ENCODE data around the gene KRIT1. TPM values are rescaled to one million over a fixed set of nuclear protein-coding genes. Genes with fewer than 3 reads are reported as not detected.
"Not testable (repeated sequence)": the region's sequence is repeated elsewhere in the genome, so short reads cannot be mapped to it uniquely, and the experiment has no call there.

The KRIT1 gene
- polyA plus RNA-seq, 1 donor = 22.8 TPM

- peak; percentile 47 for DNase-seq
These were observed 817 bp upstream of the KRIT1 start for GRCh38 chr7:92246360-92247101.

- peak; percentile 35 for DNase-seq
These were observed 767 bp downstream of the KRIT1 start for GRCh38 chr7:92244808-92245486.

- DNase-seq = no peak
These were observed 2.7 kb downstream of the KRIT1 start for GRCh38 chr7:92242972-92243371.

DNA sequence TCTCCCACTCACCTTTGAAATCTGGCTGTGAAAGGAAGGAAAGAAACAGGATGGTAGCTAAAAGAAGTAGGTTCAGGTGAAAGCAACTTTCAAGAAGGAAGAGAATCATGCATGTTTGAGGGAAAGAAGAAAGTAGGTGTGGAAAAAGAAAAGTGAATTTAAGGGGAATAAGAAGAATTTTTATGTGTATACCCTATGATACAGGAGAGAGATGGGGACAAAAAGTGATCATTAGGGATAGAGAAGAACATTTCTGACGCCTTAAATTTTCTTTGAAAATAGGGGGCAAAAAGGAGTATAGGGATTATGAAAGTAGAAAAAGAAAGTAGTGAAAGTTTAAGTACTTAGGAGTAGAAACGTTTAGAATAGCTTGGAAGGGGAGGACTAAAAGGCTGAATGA is 15.2 kb downstream of the KRIT1 start:
- no peak for DNase-seq

- DNase-seq = no peak
These were observed 17.0 kb downstream of the KRIT1 start for GRCh38 chr7:92228742-92229141.

DNA sequence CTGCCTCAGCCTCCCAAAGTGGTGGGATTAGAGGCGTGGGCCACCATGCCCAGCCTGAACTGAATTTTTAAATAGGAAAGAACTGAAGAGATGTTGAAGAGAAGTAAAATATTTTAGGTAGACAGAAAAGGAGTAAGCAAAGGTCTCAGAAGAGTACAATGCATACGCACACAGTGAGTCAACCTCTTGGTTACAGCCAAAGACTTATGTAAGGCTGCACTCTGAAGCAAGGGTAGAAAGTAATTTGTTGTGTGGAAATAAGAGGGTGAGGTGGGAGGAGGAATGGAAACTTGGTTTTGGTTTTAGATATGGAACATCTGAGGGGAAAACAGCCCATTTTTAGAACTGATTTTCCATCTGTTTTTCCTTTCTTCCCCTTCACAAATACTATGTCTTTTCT is 17.6 kb downstream of the KRIT1 start:
- no peak for DNase-seq

DNA sequence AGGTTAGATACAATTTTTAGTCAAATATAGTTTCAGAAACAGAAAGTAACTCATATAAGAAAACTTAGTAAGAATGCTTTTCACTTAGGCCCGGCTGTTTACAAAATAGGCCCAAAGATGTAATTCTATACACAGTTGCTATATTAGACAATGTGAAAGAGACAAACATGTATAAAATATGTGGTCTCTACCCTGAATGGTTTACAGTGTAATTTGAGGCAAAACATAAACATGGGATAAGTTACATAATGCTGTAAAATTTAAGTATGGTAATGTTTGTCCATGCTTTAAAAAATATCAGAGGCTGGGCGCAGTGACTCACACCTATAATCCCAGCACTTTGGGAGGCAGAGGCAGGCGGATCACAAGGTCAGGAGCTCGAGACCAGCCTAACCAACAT is 18.7 kb downstream of the KRIT1 start:
- DNase-seq = no peak

- no peak for DNase-seq
These were observed 23.9 kb downstream of the KRIT1 start for GRCh38 chr7:92221766-92222165.

- no peak for DNase-seq
These were observed 39.0 kb downstream of the KRIT1 start for GRCh38 chr7:92206672-92207071.

- no peak for DNase-seq
These were observed 39.7 kb downstream of the KRIT1 start for GRCh38 chr7:92205987-92206386.

DNA sequence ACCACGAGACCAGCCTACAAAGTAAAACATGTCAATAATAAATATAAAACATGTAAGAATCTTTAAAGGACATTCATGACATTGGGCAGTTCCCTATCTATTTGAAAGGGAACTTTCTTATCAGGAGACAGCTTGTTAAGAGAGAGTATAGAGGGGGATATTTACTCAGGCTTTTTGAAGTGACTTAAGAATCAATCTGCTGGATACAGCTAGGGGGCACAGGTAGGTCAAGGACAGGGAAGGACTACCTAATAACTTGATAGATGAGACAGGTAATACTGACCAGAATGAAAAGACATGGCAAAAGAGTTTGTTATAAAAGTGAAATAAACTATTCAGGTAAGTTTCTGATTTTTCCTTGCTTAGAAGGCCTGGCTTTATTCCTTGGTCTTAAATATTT is 44.9 kb downstream of the KRIT1 start:
- DNase-seq = no peak

- DNase-seq = no peak
These were observed 53.4 kb downstream of the KRIT1 start for GRCh38 chr7:92192326-92192725.

GRCh38 chr7:92189246-92189645 is 56.5 kb downstream of the KRIT1 start:
- DNase-seq = not testable (repeated sequence)

DNA sequence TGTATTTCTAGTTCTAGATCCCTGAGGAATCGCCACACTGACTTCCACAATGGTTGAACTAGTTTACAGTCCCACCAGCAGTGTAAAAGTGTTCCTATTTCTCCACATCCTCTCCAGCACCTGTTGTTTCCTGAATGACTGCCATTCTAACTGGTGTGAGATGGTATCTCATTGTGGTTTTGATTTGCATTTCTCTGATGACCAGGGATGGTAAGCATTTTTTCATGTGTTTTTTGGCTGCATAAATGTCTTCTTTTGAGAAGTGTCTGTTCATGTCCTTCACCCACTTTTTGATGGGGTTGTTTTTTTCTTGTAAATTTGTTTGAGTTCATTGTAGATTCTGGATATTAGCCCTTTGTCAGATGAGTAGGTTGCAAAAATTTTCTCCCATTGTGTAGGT is 61.4 kb downstream of the KRIT1 start:
- not testable (repeated sequence) for DNase-seq

- DNase-seq = peak; percentile 81
These were observed 66.5 kb downstream of the KRIT1 start, which contains the start of gene LRRD1 for GRCh38 chr7:92178928-92179924. TSS of gene LRRD1 (minus strand) at chr7:92179142. CDS start at chr7:92165202, 13,940 bp downstream.

GRCh38 chr7:92177362-92177761 is 68.4 kb downstream of the KRIT1 start:
- DNase-seq = no peak

- not testable (repeated sequence) for DNase-seq
These were observed 76.2 kb downstream of the KRIT1 start for GRCh38 chr7:92169529-92169928.

GRCh38 chr7:92161271-92161670 is 84.4 kb downstream of the KRIT1 start:
- no peak for DNase-seq

- DNase-seq = no peak
These were observed 86.8 kb downstream of the KRIT1 start for GRCh38 chr7:92158660-92159575.

DNA sequence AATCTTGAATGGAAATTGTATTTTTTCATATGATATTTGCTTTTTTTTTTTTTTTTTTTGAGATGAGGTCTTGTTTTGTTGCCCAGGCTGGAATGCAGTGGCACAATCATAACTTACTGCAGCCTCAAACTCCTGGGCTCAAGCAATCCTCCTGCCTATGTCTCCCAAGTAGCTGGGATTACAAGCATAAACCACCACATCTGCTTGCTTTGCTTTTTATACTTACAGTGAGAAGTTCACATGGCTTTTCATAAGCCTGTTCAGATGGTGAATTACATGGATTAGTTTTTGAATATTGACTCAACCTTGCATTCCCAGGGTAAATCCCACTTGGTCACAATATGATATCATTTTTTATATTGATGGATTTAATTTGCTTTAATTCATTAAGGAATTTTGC is 88.7 kb downstream of the KRIT1 start:
- DNase-seq = no peak

DNA sequence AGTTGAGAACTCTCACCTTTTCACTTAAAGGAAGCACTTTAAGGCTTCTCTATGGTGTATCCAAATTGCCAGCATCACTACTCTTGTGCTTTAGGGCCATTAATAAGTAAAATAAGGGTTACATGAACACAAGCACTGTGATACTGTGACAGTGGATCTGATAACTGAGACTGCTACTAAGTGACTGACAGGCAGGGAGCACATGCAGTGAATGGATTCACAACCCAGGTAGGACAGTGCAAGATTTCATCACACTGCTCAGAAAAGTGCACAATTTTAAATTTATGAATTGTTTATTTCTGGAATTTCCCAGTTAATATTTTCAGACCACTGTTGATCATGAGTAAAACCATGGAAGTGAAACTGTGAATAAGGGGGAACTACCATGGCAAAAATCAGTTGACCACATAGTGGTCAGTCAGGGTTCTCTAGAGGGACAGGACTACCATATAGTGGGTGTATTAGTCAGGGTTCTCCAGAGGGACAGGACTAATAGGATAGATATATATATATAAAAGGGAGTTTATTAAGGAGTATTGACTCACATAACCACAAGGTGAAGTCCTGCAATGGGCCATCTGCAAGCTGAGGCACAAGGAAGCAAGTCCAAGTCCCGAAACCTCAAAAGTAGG is 90.5 kb downstream of the KRIT1 start:
- no peak for DNase-seq
